NT2/D1 (cell line): ENCODE data around the gene ARSG.
"Not testable (repeated sequence)": the region's sequence is repeated elsewhere in the genome, so short reads cannot be mapped to it uniquely, and the experiment has no call there.

Source experiments
- SUZ12 ChIP-seq: IDR thresholded peaks from 2 replicates; pipeline ENCODE4 v1.6.1; 2011; ENCODE audit not compliant: insufficient read length, insufficient read depth; ENCODE audit errors: extremely low read depth
- YY1 ChIP-seq: IDR thresholded peaks from 2 replicates; pipeline ENCODE4 v1.6.1; 2011; ENCODE audit not compliant: insufficient read length, insufficient read depth

GRCh38 chr17:68263101-68263681 is 28.1 kb upstream of the ARSG start:
- not testable (repeated sequence) for TF ChIP-seq YY1, SUZ12
